Stimulated activated CD4-positive, alpha-beta T cell treated with anti-CD3 and anti-CD28 coated beads, Interleukin-12 subunit alpha, Interleukin-12 subunit beta, amount 100 ng/mL, for 48 hours (primary cell): Measurements from ENCODE around the gene ST8SIA2.
"Not testable (repeated sequence)": the region's sequence is repeated elsewhere in the genome, so short reads cannot be mapped to it uniquely, and the experiment has no call there.

Experiments used
- DNase-seq, 3 donors: peaks; one replicate each; pipeline ENCODE4 v3.0.0-alpha.2; 2020; ENCODE audit warnings: low read depth in 2 of 3, low spot score in 1 of 3

Gene ST8SIA2

DNA sequence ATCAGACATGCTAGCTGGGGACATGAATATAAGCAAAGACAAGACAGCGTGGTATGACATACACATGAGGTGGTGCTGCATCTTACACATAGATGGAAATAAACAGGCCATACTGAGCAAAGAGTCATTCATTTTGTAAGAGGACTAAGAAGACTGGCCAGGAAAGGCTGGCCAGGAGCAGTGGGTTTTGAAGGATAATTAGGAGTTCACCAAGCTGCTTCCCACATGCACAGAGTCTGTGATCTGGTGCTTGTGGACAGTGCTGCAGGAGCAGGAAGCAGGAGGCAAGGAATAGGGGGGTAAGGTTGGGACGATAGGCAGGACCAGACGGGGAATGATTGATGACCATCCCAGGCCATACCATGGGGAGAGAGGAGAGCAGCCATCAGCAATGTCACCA, 41.5 kb downstream of the ST8SIA2 start:
- DNase-seq = no peak

DNA sequence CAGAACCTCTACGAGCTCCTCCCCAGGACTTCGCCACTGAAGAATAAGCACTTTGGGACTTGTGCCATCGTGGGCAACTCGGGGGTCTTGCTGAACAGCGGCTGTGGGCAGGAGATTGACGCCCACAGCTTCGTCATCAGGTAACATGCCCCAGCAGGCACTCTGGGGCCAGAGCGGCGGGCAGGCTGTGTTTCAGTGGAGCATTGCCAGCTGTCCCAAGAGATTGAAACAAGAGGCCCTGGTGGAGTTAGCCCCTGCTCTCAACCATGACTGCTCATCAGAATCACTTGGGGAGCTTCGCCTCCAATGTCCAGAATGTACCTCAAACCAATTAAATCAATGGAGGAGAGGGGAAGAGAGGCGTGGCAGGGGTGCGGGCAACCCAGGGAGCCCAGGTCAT, 44.8 kb downstream of the ST8SIA2 start:
- DNase-seq = no peak

DNA sequence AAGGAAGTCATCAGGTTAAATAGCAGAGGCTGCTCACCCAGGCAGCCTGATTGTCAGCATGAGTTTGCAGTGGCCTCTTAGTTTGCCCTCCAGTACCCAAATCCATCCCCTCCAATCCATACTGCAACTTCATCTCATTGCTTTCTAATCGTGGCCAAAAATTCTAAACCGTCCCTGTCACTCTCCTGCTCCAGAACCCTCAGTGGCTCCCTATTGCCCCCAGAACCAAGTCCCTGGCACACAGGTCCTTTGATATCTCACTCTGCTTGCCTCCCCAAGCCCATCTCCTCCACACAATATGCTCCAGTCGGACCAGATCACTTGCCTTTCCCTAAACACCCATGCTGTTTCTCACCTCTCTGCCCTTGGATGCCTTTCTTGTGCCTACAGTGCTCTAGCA, 49.7 kb downstream of the ST8SIA2 start:
- no peak for DNase-seq

DNA sequence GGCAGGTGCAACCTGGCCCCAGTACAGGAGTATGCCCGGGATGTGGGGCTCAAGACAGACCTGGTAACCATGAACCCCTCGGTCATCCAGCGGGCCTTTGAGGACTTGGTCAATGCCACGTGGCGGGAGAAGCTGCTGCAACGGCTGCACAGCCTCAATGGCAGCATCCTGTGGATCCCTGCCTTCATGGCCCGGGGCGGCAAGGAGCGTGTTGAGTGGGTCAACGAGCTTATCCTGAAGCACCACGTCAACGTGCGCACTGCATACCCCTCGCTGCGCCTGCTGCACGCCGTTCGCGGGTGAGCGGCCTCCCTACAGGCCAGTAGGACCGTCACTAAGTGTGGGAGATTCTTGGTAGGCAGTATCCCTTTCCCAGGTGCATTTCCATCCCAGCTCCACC, 51.0 kb downstream of the ST8SIA2 start:
- DNase-seq = no peak

DNA sequence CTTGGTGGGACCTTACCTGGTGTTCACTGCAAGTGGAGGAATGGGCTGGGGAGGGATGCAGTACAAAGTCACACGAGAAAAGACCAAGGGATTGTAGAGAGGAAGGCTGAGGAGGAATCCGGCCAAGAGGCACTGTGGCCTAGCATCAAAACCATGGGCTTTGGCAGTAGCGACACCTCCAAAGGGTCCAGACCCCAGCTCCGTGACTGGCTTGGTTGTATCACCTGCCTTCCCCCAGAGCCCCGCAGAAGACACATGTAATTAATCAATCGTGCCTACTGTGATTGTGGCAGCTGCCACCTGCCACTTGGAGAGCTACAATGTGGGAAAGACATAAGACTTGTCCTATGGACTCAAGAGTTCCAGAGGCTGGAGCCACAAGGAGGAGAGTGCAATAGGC, 54.7 kb downstream of the ST8SIA2 start:
- DNase-seq = no peak

DNA sequence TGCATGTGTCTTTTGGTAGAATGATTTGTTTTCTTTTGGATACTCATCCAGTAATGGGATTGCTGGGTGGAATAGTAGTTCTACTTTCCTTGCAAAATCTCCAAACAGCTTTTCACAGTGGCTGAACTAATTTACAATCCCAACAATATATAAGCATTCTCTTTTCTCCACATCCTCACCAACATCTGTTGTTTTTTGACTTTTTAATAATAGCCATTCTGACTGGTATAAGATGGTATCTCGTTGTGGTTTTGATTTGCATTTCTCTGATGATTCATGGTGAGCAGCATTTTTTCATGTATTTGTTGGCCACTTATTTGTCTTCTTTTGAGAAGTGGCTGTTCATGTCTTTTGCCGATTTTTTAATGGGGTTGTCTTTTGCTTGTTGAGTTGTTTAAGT, 55.8 kb downstream of the ST8SIA2 start:
- no peak for DNase-seq

DNA sequence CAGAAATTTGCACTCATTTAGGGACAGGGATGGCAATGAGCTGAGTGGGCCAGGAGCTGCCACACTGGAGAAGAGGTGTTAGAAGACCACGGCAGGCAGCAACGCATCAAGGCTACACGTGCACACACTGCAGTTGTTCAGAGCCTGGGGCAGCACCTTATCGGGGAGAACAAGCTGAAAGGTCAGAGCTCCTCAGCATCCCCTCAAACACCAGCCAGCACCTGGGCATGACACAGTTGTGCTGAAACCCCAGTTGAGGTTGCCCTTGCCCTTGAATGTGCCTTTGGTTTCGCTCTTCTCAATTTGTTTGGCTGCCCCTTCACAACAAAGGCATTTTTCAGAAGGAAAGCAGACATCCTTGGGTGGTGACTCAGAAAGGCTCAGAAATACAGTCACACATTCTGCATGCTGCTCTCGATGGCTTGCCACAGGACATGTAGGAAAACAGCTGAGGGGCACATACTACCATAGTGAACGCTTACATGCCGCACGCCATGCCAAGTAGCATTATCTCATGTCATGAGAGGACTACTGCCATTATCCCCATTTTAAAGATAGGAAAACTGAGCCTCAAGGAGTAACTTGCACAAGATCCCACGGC, 57.6 kb downstream of the ST8SIA2 start:
- no peak for DNase-seq

DNA sequence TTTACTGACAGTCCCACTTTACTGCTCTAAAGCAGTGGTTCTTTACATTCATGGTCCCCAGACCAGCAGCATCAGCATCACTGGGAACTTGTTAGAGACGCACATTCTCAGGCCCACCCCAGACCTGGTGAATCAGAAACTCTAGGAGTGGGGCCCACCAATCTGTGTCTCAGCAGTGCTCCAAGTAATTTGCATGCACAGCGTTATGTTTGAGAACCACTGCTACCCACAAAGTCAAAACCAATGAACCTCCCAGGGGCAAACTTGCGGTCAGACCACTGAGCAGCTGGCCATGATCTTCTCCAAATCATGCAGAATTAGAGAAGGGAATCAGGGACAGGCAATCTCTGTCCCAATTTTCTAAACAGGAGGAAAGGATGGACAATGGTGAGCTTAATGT, 58.5 kb downstream of the ST8SIA2 start:
- no peak for DNase-seq

DNA sequence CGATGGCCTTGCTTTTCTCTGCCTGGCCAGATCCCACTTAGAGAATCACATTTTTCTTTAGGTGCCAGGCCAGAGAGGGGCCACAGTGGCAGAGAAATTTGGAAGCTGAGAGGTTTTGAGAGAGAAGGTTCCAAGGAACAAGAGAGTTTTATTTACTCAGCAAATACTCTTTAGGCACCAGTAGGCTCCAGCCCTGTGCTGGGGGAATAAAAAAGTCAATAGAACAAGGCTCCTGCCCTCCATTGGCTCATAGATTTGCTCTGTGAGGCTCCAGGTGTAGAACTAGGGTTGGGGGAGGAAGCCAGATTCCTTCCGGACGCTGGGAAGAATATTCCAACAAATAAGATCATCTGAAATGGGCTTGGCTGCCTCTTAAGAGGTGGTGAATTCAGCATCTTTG, 59.9 kb downstream of the ST8SIA2 start:
- DNase-seq = no peak

DNA sequence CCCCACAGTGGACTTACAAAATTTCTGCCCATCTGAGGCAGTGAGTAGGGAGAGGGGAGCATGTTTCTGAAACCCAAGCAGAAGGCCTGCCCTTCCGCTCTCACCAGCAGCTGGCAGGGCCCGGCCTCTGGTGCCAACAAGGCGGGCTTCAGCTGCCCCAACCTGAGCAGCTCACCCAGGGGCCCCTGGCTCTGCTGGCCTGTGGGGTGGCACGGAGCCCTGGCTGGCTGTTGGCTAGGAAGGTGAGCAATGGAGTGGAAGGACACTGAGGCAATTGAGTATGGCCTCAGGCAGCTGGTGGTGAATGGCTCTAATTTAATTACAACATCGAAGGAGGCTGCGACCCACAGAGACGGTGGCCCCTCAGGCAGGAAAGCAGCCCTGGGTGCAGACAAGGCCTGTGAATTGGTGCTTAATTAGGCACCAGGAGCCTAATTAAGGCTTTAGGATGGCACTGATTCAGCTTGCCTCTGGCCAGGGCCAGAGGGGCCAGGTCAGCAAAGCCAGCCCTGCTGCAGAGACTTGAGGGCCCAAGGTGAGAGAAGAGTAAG, 60.9 kb downstream of the ST8SIA2 start:
- DNase-seq = no peak

DNA sequence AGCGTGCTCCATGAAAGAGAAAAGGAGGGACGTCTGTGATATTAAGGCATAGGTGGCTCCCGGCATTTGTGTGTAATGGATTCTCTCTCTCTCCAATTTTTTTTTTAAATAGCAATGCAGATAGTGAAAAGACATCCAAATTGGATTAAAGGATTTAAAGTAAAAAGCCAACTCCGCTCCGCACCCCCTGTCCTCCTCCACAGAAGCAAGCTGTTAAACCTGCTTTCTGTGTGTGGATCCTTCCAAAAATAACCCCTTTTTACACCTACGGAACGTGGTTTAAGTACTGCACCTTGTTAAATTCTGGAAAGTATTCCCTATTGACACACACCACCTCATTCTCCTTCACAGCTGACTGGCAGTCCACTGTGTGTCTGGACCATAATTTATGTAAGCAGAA, 61.6 kb downstream of the ST8SIA2 start:
- DNase-seq = no peak

DNA sequence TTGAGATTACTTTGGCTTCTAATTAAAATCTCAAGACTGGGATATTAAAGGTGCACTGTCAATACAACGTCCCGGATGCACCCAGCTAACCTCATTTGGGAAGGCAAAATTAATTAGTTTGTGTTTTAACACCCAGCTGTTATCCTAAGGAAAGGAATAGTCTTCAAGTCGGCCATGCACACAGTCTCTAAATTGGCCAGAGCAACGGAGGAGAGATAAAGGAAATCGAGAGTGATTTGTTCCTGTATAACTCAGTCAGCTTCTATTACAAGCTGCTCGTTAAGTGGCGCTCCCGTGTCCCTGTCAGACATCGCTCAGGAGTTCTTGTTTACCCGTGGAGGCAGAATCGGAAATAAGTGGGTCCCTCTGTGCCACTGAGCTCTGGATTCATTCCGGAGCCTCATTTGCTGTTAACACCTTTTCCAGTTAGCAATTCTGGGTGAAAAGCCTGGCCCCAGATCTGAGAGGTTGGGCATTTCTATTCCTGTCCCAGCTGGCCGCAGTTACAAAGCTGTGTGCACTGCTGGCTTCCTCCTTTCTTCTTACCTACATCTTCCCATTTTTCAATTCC, 63.9 kb downstream of the ST8SIA2 start:
- DNase-seq = no peak

DNA sequence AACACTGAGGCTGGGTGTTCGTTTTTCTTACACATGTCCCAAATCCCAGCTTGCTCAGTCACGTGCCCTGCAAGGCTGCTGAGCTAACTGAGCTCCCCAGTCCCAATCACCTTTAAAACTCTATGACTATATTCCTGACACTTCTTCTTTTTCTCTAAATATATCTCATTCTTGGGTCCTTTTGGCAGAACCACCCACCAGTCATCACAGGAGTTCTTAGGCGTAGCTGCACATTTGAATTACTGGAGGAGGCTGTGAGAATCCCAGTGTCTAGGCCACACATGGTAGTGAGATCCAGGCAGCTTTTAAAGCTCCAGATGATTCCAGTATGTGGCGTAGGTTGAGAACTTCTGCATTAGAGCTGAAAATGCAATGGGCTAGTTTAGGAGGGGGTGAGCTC, 66.3 kb downstream of the ST8SIA2 start:
- DNase-seq = no peak

DNA sequence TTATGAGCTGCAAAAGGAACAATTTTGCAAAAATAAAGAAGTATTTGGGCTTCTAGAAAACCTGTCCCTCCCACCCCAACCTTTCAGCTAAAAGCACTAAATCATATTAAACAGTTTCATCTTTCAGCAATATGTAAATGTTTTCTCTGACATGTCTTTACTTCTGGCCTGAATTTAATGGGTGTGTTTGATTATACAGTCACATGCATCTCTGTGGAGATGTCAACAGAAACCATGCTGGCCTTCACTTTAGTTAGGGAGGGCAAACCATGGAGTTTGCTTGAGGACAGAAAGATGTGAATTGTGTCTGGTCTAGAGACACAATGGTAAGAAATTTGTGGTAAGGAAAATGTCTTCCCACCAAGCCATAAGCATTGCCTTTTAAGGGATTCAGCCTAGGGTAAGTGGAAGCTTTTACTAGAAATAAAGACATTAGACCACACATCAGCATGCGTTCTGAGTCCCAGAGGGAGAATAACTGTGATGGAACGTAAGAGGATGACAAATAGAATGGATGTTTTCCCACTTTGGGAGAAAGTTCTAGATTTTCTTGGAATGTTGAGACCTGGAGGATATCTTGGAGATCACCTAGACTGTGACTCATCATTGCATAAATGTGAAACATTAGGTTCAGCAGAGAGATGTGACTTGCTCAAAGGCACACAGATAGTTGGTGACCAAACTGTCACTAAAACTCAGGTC, 68.9 kb downstream of the ST8SIA2 start:
- no peak for DNase-seq

DNA sequence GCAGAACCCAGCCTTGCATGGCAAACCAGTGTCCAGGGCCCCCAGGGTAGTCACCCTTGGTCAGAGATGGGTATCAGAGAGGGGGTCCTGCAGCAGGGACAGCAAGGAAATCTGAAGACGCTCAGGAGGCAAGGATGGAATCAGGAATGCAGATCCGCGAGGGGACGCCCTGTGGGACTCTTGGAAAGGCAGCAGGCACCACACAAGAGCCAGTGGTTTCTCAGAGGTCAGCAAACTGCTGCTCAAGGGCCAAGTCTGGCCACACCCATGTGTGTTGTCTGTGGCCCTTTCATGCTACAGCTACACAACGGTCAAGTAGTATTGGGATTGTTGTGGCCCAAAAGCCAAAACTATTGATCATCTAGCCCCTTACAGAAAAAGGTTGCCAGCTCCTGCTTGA, 69.7 kb downstream of the ST8SIA2 start:
- DNase-seq = no peak

DNA sequence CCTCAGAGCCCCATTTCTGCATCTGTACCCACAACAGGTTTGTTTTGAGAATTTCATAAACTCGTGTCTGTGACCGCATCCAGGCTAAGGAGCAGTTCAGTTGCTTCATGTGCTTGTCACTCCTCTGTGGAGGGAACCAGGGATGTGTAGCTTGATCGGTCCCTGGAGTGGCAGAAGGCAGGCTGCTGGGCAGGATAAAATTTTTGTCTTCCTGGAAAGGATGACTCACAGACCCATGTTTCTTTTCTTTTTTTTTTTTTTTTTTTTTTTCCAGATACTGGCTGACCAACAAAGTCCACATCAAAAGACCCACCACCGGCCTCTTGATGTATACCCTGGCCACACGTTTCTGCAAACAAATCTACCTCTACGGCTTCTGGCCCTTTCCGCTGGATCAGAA, 70.1 kb downstream of the ST8SIA2 start:
- DNase-seq = no peak

DNA sequence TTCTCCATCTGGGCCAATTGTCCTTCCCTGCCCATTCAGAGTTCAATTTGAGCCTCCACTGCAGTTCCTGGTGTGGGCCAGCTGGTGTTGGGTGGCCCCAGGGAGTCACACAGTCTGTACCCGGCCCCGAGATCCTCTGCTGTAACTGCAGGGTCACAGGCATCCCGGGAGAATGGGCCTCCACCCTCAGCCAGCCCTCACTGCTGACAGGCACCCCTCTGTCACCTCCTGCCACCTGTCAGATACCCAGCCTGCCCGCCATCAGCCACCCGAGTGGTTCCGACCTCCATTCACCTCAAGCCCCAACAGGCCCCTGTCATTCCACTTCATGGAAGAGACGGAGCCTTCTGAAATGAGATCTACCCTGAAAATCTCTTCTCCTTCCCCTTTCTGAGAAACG, 73.2 kb downstream of the ST8SIA2 start:
- DNase-seq = no peak

DNA sequence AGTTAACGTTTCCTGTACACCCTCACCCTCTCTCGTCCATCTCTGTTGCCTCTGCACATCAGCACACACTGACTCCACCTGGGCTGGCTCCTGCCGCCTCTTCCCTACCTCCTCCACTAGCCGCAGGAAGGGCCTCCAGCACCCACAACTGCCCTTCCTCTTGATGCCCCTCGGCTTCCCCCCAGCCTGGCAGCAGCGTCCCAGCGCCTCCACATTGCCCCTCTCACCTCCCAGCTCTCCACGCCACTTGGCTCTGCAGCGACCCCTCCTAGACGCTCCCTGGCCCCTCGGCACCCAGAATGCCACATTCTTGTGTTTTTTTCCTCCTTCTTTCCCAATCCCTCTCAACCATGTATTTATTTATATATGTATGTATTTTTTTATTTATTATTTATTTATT, 73.6 kb downstream of the ST8SIA2 start:
- no peak for DNase-seq

DNA sequence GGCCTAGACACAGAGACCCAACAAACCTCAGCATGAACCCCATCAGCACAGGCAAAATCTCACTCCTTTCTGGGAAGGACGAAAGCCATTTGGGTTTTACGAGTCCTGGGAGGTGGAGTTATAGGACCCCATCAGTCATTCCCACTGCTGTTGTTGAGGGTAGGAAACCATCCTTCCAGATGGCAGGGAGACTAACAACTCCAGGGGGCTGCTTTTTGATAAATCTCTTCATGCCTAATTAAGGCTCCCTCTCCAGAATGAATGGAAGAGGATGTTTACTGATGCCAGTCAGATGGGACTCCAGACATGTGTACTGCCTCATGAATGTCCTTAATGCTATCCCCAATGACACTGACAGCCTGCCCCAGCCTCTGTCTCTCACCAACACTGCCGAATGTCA, 75.3 kb downstream of the ST8SIA2 start:
- DNase-seq = no peak

DNA sequence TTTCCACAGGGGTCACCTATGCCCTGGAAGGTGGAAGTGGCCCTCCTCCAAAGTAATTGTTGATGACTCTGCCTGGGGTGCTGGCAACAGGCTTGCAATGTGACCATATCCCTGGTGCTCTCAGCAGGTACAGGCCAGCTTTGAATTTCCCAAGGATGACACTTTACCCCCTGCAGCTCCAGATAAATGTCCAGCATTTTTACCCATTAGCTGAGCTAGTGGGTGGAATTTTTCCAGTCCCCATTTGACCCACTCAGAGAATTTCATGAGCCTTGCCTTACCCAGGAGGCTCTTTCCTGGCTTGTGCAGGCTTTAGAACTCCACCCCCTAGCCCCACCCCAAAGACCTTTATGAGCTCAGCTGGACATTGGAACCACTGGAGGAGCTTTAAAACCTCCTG, 77.6 kb downstream of the ST8SIA2 start:
- no peak for DNase-seq

DNA sequence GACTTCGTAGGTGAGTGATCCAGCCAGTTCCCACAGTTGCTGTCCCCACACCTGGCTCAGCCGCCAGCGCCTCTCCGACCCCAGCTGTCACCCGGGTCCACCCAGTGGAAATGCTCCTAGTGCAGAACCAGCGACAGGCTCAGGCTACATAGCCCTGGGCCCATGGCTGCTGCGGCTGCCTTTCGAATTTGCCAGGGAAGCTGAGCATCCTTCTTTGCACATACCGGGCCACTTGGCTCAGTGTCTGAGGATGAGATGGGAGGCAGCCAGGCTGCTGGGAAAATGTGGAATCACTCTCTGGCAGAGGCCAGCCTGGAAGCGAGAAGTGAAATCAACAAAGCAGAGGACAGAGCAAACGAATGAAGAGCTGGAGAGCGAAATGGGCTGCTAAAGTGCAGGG, 80.1 kb downstream of the ST8SIA2 start:
- DNase-seq = no peak

DNA sequence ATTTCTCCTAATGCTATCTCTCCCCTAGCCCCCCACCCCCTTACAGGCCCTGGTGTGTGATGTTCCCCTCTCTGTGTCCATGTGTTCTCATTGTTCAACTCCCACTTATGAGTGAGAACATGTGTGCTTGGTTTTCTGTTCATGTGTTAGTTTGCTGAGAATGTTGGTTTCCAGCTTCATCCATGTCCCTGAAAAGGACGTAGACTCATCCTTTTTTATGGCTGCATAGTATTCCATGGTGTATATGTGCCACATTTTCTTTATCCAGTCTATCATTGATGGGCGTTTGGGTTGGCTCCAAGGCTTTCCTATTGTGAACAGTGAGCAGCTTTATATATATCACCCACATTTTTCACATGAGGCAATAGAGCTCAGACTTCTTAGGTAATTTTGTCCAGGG, 86.0 kb downstream of the ST8SIA2 start:
- not testable (repeated sequence) for DNase-seq

DNA sequence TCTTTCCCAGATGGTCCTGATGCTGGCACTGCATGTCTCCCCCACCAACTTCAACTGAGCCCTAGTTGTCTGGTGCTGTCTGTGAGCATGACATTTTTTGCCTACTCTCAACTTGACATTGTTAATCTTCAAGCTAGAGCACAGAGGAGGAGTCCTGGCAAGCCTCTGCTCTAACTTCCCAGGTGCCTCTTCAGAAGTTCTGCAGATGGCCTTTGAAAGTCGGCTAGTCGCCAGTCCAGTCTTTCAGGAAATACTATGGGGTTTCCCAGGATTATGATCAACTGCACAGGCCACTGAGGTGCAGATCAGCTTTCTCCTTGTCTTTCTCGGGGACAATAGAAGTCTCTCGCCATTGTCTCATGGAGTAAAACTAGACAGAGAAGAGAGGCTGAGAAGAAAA, 86.7 kb downstream of the ST8SIA2 start:
- no peak for DNase-seq
